ENCODE measurements around the gene INPP4A.

GRCh38 chr2:98541906-98542305, 97.2 kb downstream of the INPP4A start:
- TF ChIP-seq CTCF (IDR thresholded peaks at IDR 0.05) (no peak), ZFX (IDR thresholded peaks at IDR 0.05; ENCODE audit: borderline replicate concordance) (no peak)

Measured in 22Rv1 (cell line).